ENCODE data around the gene PPP1R3D.

Gene PPP1R3D

DNA sequence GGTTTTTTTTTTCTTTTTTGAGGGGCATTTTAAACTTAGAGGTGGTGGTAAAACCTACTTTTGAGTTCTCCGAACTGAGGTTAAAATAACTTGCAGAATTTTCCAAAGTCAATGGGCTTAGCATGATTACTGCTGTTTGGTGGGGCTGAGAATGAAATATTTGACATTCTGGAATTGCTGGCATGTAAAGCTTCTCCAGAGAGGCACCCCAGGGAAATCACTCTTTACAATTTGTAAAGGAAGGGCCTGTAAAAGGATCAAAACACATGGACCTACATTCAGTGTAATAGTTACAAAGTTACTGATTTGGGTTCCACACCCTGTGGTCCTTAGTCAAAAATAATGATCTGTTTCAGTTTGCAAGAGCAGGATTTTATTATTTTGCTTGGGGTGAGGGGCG lies 5.6 kb upstream of the PPP1R3D start:
- Histone ChIP-seq H3K4me3 (ENCODE audit: low read depth, low read length) (no peak overlapping the region), H3K36me3 (ENCODE audit: control insufficient read depth in 2 of 2, insufficient read depth in 1 of 2, low read length in 2 of 2) (peaks cover 14 to 35% of the 10 kb centered on the region in 2 experiments), H3K27ac (ENCODE audit: extremely low read depth, low read depth, low read length) (no peak overlapping the region), H3K9me3 (ENCODE audit: control insufficient read depth, insufficient read depth, low read depth, low read length) (no peaks in the 10 kb centered on the region), H3K4me1 (ENCODE audit: control insufficient read depth, insufficient read depth, low read length) (peaks cover 14% of the 10 kb centered on the region; the same call in 1 of the 2 replicates)
- ChIA-PET CTCF (interaction anchor here (0.6 to 4.0 kb wide), 3 partner anchors 9 to 163 kb away, joined by 4 to 19 read pairs (median 12); no protein-coding TSS in a partner anchor), POLR2A (no interaction called here)
- TF ChIP-seq ZNF658 (tag by site-specific recombination; IDR thresholded peaks at IDR 0.05) (no peak), PRDM6 (tag by site-specific recombination; IDR thresholded peaks at IDR 0.05) (peak; percentile 11; the same call in 1 of the 2 replicates)

GRCh38 chr20:59945175-59945574 lies 5.1 kb upstream of the PPP1R3D start:
- POLR2A ChIA-PET, result no interaction called here
- Histone ChIP-seq H3K27ac (ENCODE audit: extremely low read depth, low read depth, low read length) (no peak overlapping the region), H3K36me3 (ENCODE audit: control insufficient read depth in 2 of 2, insufficient read depth in 1 of 2, low read length in 2 of 2) (peaks cover 14 to 35% of the 10 kb centered on the region in 2 experiments), H3K4me1 (ENCODE audit: control insufficient read depth, insufficient read depth, low read length) (peaks cover 14% of the 10 kb centered on the region; the same call in 1 of the 2 replicates), H3K4me3 (ENCODE audit: low read depth, low read length) (no peak overlapping the region), H3K9me3 (ENCODE audit: control insufficient read depth, insufficient read depth, low read depth, low read length) (no peaks in the 10 kb centered on the region)
- CTCF ChIA-PET, result interaction anchor here (0.7 to 4.0 kb wide), 3 partner anchors 10 to 200 kb away, joined by 3 to 19 read pairs (median 12); no protein-coding TSS in a partner anchor
- TF ChIP-seq, protein P1, sequence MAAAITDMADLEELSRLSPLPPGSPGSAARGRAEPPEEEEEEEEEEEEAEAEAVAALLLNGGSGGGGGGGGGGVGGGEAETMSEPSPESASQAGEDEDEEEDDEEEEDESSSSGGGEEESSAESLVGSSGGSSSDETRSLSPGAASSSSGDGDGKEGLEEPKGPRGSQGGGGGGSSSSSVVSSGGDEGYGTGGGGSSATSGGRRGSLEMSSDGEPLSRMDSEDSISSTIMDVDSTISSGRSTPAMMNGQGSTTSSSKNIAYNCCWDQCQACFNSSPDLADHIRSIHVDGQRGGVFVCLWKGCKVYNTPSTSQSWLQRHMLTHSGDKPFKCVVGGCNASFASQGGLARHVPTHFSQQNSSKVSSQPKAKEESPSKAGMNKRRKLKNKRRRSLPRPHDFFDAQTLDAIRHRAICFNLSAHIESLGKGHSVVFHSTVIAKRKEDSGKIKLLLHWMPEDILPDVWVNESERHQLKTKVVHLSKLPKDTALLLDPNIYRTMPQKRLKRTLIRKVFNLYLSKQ (tag by site-specific recombination; IDR thresholded peaks at IDR 0.05; ENCODE audit: borderline replicate concordance), result no peak
- no peak for TF ChIP-seq ZNF324 (tag by site-specific recombination; IDR thresholded peaks at IDR 0.05)
- TF ChIP-seq PRDM1 (tag by site-specific recombination; IDR thresholded peaks at IDR 0.05), result 0 out of 2 replicates have a peak, but pooled peaks have one; percentile 5

DNA sequence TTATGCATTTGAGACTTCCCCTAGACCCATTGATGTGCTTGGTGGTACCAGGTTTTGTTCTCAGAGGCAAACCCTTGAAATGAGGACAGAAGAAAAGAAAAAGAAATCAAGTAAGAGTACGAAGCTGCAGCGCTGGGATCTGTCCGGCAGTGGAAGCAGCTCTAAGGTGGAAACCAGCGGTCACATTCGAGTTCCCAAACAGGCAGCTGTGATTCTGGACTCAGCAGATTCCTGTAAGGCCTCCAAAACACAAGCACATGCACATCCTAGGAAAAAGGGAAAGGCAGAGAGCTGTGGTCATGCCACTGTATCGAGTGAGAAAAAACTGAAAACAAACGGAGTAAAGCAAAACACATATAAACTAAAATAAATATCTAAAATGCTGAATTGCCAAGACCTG lies 4.6 kb upstream of the PPP1R3D start:
- no peak overlapping the region for H3K4me3 ChIP-seq (ENCODE audit: low read depth, low read length)
- peaks cover 14 to 35% of the 10 kb centered on the region in 2 experiments for H3K36me3 ChIP-seq (ENCODE audit: control insufficient read depth in 2 of 2, insufficient read depth in 1 of 2, low read length in 2 of 2)
- POLR2A ChIA-PET, result no interaction called here
- TF ChIP-seq ZNF558 (tag by site-specific recombination; IDR thresholded peaks at IDR 0.05) (no peak), ZNF654 (tag by site-specific recombination; IDR thresholded peaks at IDR 0.05; ENCODE audit: low read depth) (no peak), YY2 (tag by site-specific recombination; IDR thresholded peaks at IDR 0.05) (no peak), GLIS1 (tag by site-specific recombination; IDR thresholded peaks at IDR 0.05) (no peak), ZBTB7A (tag by site-specific recombination; IDR thresholded peaks at IDR 0.05; ENCODE audit: low read depth) (no peak), SP7 (tag by site-specific recombination; IDR thresholded peaks at IDR 0.05) (no peak), GLI4 (tag by site-specific recombination; IDR thresholded peaks at IDR 0.05) (no peak), ZNF19 (tag by site-specific recombination; IDR thresholded peaks at IDR 0.05; ENCODE audit: low read depth) (no peak), YY1 (tag by site-specific recombination; IDR thresholded peaks at IDR 0.05) (no peak), ZNF76 (tag by site-specific recombination; IDR thresholded peaks at IDR 0.05; ENCODE audit: borderline replicate concordance, low read depth) (no peak), ZNF548 (tag by site-specific recombination; IDR thresholded peaks at IDR 0.05) (no peak), PRDM6 (tag by site-specific recombination; IDR thresholded peaks at IDR 0.05) (no peak), ZNF248 (tag by site-specific recombination; IDR thresholded peaks at IDR 0.05) (no peak), ZNF394 (tag by site-specific recombination; IDR thresholded peaks at IDR 0.05; ENCODE audit: borderline replicate concordance) (no peak)
- TF ChIP-seq, protein P2, sequence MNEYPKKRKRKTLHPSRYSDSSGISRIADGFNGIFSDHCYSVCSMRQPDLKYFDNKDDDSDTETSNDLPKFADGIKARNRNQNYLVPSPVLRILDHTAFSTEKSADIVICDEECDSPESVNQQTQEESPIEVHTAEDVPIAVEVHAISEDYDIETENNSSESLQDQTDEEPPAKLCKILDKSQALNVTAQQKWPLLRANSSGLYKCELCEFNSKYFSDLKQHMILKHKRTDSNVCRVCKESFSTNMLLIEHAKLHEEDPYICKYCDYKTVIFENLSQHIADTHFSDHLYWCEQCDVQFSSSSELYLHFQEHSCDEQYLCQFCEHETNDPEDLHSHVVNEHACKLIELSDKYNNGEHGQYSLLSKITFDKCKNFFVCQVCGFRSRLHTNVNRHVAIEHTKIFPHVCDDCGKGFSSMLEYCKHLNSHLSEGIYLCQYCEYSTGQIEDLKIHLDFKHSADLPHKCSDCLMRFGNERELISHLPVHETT (tag by site-specific recombination; IDR thresholded peaks at IDR 0.05), result no peak
- no peaks in the 10 kb centered on the region for H3K9me3 ChIP-seq (ENCODE audit: control insufficient read depth, insufficient read depth, low read depth, low read length)
- CTCF ChIA-PET, result interaction anchor here (0.7 to 4.0 kb wide), 4 partner anchors 10 to 200 kb away, joined by 3 to 19 read pairs (median 8); no protein-coding TSS in a partner anchor
- H3K4me1 ChIP-seq (ENCODE audit: control insufficient read depth, insufficient read depth, low read length), result peaks cover 14% of the 10 kb centered on the region; the same call in 1 of the 2 replicates
- no peak overlapping the region for H3K27ac ChIP-seq (ENCODE audit: extremely low read depth, low read depth, low read length)
